Dedifferentiated amniotic fluid mesenchymal stem cell (primary cell): ENCODE data around the gene TTC27.
"Not testable (repeated sequence)": the region's sequence is repeated elsewhere in the genome, so short reads cannot be mapped to it uniquely, and the experiment has no call there.

Experiments
- DNase-seq: peaks from one replicate; pipeline ENCODE4 v3.0.0-alpha.2; 2016; ENCODE audit errors: extremely low spot score

TTC27 gene

GRCh38 chr2:32719933-32720716 lies 92.3 kb downstream of the TTC27 start:
- no peak for DNase-seq

GRCh38 chr2:32720771-32721170 lies 92.9 kb downstream of the TTC27 start:
- DNase-seq, result no peak

- no peak for DNase-seq
Observed at GRCh38 chr2:32721376-32721775, 93.5 kb downstream of the TTC27 start.

- DNase-seq, result no peak
Observed at GRCh38 chr2:32723467-32724079, 95.7 kb downstream of the TTC27 start.

- not testable (repeated sequence) for DNase-seq
Observed at GRCh38 chr2:32726678-32727077, 98.8 kb downstream of the TTC27 start.

- no peak for DNase-seq
Observed at GRCh38 chr2:32727157-32727556, 99.3 kb downstream of the TTC27 start.

GRCh38 chr2:32730958-32731357 lies 103.1 kb downstream of the TTC27 start:
- DNase-seq, result not testable (repeated sequence)

- DNase-seq, result no peak
Observed at GRCh38 chr2:32732120-32732519, 104.3 kb downstream of the TTC27 start.

- no peak for DNase-seq
Observed at GRCh38 chr2:32732912-32733472, 105.1 kb downstream of the TTC27 start.

GRCh38 chr2:32735348-32735747 lies 107.5 kb downstream of the TTC27 start:
- no peak for DNase-seq

- peak; percentile 57 for DNase-seq
Observed at GRCh38 chr2:32738939-32739338, 111.1 kb downstream of the TTC27 start.

- DNase-seq, result no peak
Observed at GRCh38 chr2:32739664-32740063, 111.8 kb downstream of the TTC27 start.

GRCh38 chr2:32741575-32741974 lies 113.7 kb downstream of the TTC27 start:
- DNase-seq, result no peak

- no peak for DNase-seq
Observed at GRCh38 chr2:32742376-32742775, 114.5 kb downstream of the TTC27 start.

GRCh38 chr2:32743480-32744236 lies 115.8 kb downstream of the TTC27 start:
- no peak for DNase-seq

- peak; percentile 30 for DNase-seq
Observed at GRCh38 chr2:32745191-32745590, 117.3 kb downstream of the TTC27 start.

- DNase-seq, result no peak
Observed at GRCh38 chr2:32745675-32746074, 117.8 kb downstream of the TTC27 start.

- no peak for DNase-seq
Observed at GRCh38 chr2:32746669-32747068, 118.8 kb downstream of the TTC27 start.

- DNase-seq, result no peak
Observed at GRCh38 chr2:32748158-32748557, 120.3 kb downstream of the TTC27 start.

- DNase-seq, result no peak
Observed at GRCh38 chr2:32750880-32751279, 123.0 kb downstream of the TTC27 start.

- DNase-seq, result peak; percentile 51
Observed at GRCh38 chr2:32752205-32752604, 124.4 kb downstream of the TTC27 start.

GRCh38 chr2:32752952-32753351 lies 125.1 kb downstream of the TTC27 start:
- no peak for DNase-seq
